GM12878 (cell line): Measurements from ENCODE around the gene DUSP10. TPM values are rescaled to one million over a fixed set of nuclear protein-coding genes. Genes with fewer than 3 reads are reported as not detected.

ENCODE experiments used
- CBFB ChIP-seq: IDR thresholded peaks from 2 replicates; pipeline ENCODE4 v1.6.1; 2016; ENCODE audit warnings: antibody characterized with exemption, low read depth
- CBX5 ChIP-seq: sonication (generic); IDR thresholded peaks from 2 replicates; pipeline ENCODE4 v1.6.1; 2016; ENCODE audit warnings: low read depth, moderate library complexity, mild to moderate bottlenecking, inconsistent platforms
- CHD4 ChIP-seq: fragments of 200-600 bp; sonication (generic); IDR thresholded peaks from 2 replicates; pipeline ENCODE4 v1.6.1; 2016; ENCODE audit warnings: mild to moderate bottlenecking
- DPF2 ChIP-seq: fragments of 450-650 bp; IDR thresholded peaks from 2 replicates; pipeline ENCODE4 v1.6.1; 2017; ENCODE audit warnings: mild to moderate bottlenecking
- FOXM1 ChIP-seq: IDR thresholded peaks from 2 replicates; pipeline ENCODE4 v1.6.1; 2012; ENCODE audit warnings: low read depth, mild to moderate bottlenecking, inconsistent platforms, low read length, moderate library complexity
- GABPA ChIP-seq: IDR thresholded peaks from 2 replicates; pipeline ENCODE4 v1.6.1; 2014; ENCODE audit warnings: antibody characterized with exemption, low read depth, mild to moderate bottlenecking, inconsistent platforms
- KLF5 ChIP-seq: fragments of 450-650 bp; IDR thresholded peaks from 2 replicates; pipeline ENCODE4 v1.6.1; 2014; ENCODE audit warnings: mild to moderate bottlenecking; ENCODE audit not compliant: partially characterized antibody
- MTA2 ChIP-seq: fragments of 450-650 bp; IDR thresholded peaks from 2 replicates; pipeline ENCODE4 v1.6.1; 2016; ENCODE audit warnings: low read depth, mild to moderate bottlenecking, moderate library complexity
- MYC ChIP-seq: IDR thresholded peaks from 2 replicates; pipeline ENCODE4 v1.6.1; 2011; ENCODE audit warnings: mild to moderate bottlenecking, low read length, moderate library complexity, inconsistent platforms; ENCODE audit not compliant: insufficient read depth, insufficient replicate concordance, insufficient read length, severe bottlenecking
- NR2F1 ChIP-seq: fragments of 450-650 bp; conservative IDR thresholded peaks from 2 replicates; pipeline ENCODE4 v1.6.1; 2017; ENCODE audit warnings: mild to moderate bottlenecking
- NRF1 ChIP-seq: conservative IDR thresholded peaks from 2 replicates; pipeline ENCODE4 v1.6.1; 2011; ENCODE audit warnings: mild to moderate bottlenecking, low read depth, low read length, improper control_type of control experiment
- PAX8 ChIP-seq: fragments of 450-650 bp; IDR thresholded peaks from 2 replicates; pipeline ENCODE4 v1.6.1; 2017; ENCODE audit warnings: mild to moderate bottlenecking, moderate library complexity
- POLR2A ChIP-seq: IDR thresholded peaks from 2 replicates; pipeline ENCODE4 v1.6.1; 2011; ENCODE audit warnings: low read depth, mild to moderate bottlenecking, low read length
- RCOR1 ChIP-seq: conservative IDR thresholded peaks from 2 replicates; pipeline ENCODE4 v1.6.1; 2012; ENCODE audit warnings: low read depth, low read length, improper control_type of control experiment
- SIN3A ChIP-seq: IDR thresholded peaks from 2 replicates; pipeline ENCODE4 v1.6.1; 2012; ENCODE audit warnings: low read depth, low read length, improper control_type of control experiment
- SUPT20H ChIP-seq: IDR thresholded peaks from 2 replicates; pipeline ENCODE4 v1.6.1; 2011; ENCODE audit warnings: low read depth, mild to moderate bottlenecking, low read length, moderate library complexity, borderline replicate concordance; ENCODE audit not compliant: control insufficient read depth
- TCF7 ChIP-seq: IDR thresholded peaks from 2 replicates; pipeline ENCODE4 v1.6.1; 2014; ENCODE audit warnings: antibody characterized with exemption, borderline replicate concordance
- USF2 ChIP-seq: IDR thresholded peaks from 2 replicates; pipeline ENCODE4 v1.6.1; 2011; ENCODE audit warnings: low read depth, low read length, improper control_type of control experiment, borderline replicate concordance
- ZNF207 ChIP-seq: fragments of 450-650 bp; IDR thresholded peaks from 2 replicates; pipeline ENCODE4 v1.6.1; 2014; ENCODE audit warnings: antibody characterized with exemption, mild to moderate bottlenecking, borderline replicate concordance
- ZNF217 ChIP-seq: fragments of 450-650 bp; IDR thresholded peaks from 2 replicates; pipeline ENCODE4 v1.6.1; 2017; ENCODE audit warnings: antibody characterized with exemption, mild to moderate bottlenecking
- ZNF24 ChIP-seq: fragments of 450-650 bp; IDR thresholded peaks from 2 replicates; pipeline ENCODE4 v1.6.1; 2017; ENCODE audit warnings: antibody characterized with exemption, mild to moderate bottlenecking
- polyA plus RNA-seq, 11 experiments: library from polyadenylated mRNA; depleted of rRNA in 4 of 11; unstranded in 6 of 11; stranded (reverse) in 5 of 11; fragments of >200 nt; fragmentation: Nextera tagmentation in 4 of 11; fragmentation: Illumina TruSeq in 1 of 11; extraction: Ambion mirVana in 4 of 11; extraction: Trizol in 1 of 11; gene quantifications; 1 replicate in 1 of 11; 2 replicates in 10 of 11; pipeline versions ENCODE4 v1.2.1 to v1.2.3, GENCODE V29; 2011 to 2016; ENCODE audit warnings: inconsistent platforms in 2 of 11, missing spikeins in 2 of 11, low read depth in 1 of 11
- total RNA-seq, 4 experiments: library from RNA; depleted of rRNA in 3 of 4; stranded (reverse); fragments of >200 nt in 3 of 4; fragmentation: Illumina TruSeq in 1 of 4; extraction: Trizol in 1 of 4; gene quantifications; 2 replicates each; pipeline versions ENCODE4 v1.2.1 to v1.2.3, GENCODE V29; 2013 to 2021
- TF ChIP-seq, protein P1 (sequence below): IDR thresholded peaks from 2 replicates; pipeline ENCODE4 v1.6.1; 2012; ENCODE audit warnings: mild to moderate bottlenecking, low read depth, low read length
- TF ChIP-seq, protein P2 (sequence below): fragments of 450-650 bp; IDR thresholded peaks from 2 replicates; pipeline ENCODE4 v1.6.1; 2016; ENCODE audit warnings: mild to moderate bottlenecking, moderate library complexity, borderline replicate concordance

DUSP10 gene
- total and polyA plus RNA-seq, 10 of the 15 experiments (the other 5 are each of a cell fraction or from before 2014, with no cell fraction given): 20.3 to 38.4 (median 27.8) TPM

- no peak for TF ChIP-seq KLF5
- no peak for TF ChIP-seq ZNF24
- 0 out of 2 replicates have a peak, but pooled peaks have one; percentile 21 for TF ChIP-seq MTA2
- TF ChIP-seq CHD4: no peak
- no peak for TF ChIP-seq TCF7
- TF ChIP-seq, protein P1, sequence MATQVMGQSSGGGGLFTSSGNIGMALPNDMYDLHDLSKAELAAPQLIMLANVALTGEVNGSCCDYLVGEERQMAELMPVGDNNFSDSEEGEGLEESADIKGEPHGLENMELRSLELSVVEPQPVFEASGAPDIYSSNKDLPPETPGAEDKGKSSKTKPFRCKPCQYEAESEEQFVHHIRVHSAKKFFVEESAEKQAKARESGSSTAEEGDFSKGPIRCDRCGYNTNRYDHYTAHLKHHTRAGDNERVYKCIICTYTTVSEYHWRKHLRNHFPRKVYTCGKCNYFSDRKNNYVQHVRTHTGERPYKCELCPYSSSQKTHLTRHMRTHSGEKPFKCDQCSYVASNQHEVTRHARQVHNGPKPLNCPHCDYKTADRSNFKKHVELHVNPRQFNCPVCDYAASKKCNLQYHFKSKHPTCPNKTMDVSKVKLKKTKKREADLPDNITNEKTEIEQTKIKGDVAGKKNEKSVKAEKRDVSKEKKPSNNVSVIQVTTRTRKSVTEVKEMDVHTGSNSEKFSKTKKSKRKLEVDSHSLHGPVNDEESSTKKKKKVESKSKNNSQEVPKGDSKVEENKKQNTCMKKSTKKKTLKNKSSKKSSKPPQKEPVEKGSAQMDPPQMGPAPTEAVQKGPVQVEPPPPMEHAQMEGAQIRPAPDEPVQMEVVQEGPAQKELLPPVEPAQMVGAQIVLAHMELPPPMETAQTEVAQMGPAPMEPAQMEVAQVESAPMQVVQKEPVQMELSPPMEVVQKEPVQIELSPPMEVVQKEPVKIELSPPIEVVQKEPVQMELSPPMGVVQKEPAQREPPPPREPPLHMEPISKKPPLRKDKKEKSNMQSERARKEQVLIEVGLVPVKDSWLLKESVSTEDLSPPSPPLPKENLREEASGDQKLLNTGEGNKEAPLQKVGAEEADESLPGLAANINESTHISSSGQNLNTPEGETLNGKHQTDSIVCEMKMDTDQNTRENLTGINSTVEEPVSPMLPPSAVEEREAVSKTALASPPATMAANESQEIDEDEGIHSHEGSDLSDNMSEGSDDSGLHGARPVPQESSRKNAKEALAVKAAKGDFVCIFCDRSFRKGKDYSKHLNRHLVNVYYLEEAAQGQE: no peak
- TF ChIP-seq, protein P2, sequence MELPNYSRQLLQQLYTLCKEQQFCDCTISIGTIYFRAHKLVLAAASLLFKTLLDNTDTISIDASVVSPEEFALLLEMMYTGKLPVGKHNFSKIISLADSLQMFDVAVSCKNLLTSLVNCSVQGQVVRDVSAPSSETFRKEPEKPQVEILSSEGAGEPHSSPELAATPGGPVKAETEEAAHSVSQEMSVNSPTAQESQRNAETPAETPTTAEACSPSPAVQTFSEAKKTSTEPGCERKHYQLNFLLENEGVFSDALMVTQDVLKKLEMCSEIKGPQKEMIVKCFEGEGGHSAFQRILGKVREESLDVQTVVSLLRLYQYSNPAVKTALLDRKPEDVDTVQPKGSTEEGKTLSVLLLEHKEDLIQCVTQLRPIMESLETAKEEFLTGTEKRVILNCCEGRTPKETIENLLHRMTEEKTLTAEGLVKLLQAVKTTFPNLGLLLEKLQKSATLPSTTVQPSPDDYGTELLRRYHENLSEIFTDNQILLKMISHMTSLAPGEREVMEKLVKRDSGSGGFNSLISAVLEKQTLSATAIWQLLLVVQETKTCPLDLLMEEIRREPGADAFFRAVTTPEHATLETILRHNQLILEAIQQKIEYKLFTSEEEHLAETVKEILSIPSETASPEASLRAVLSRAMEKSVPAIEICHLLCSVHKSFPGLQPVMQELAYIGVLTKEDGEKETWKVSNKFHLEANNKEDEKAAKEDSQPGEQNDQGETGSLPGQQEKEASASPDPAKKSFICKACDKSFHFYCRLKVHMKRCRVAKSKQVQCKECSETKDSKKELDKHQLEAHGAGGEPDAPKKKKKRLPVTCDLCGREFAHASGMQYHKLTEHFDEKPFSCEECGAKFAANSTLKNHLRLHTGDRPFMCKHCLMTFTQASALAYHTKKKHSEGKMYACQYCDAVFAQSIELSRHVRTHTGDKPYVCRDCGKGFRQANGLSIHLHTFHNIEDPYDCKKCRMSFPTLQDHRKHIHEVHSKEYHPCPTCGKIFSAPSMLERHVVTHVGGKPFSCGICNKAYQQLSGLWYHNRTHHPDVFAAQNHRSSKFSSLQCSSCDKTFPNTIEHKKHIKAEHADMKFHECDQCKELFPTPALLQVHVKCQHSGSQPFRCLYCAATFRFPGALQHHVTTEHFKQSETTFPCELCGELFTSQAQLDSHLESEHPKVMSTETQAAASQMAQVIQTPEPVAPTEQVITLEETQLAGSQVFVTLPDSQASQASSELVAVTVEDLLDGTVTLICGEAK: no peak
- no peak for TF ChIP-seq MYC
- TF ChIP-seq POLR2A: no peak
- TF ChIP-seq NRF1: no peak
- no peak for TF ChIP-seq ZNF207
- TF ChIP-seq FOXM1: no peak
- TF ChIP-seq GABPA: no peak
- no peak for TF ChIP-seq CBFB
- no peak for TF ChIP-seq PAX8
- TF ChIP-seq ZNF217: peak; percentile 50; the same call in 1 of the 2 replicates
- no peak for TF ChIP-seq SIN3A
- TF ChIP-seq CBX5: no peak
- no peak for TF ChIP-seq SUPT20H
- no peak for TF ChIP-seq RCOR1
- no peak for TF ChIP-seq USF2
- 0 out of 2 replicates have a peak, but pooled peaks have one; percentile 35 for TF ChIP-seq DPF2
- 0 out of 2 replicates have a peak, but pooled peaks have one; percentile 37 for TF ChIP-seq NR2F1
Observed at GRCh38 chr1:221692643-221693042, 49.2 kb downstream of the DUSP10 start (continued).
